SHP77 treated with DMSO at 0.1 percent for 48 hours (cell line): Measurements from ENCODE around the gene ISM1.

Source experiments
- DNase-seq: peaks from one replicate; lab custom pipeline; 2025; lab: John Stamatoyannopoulos, UW

Gene ISM1

DNA sequence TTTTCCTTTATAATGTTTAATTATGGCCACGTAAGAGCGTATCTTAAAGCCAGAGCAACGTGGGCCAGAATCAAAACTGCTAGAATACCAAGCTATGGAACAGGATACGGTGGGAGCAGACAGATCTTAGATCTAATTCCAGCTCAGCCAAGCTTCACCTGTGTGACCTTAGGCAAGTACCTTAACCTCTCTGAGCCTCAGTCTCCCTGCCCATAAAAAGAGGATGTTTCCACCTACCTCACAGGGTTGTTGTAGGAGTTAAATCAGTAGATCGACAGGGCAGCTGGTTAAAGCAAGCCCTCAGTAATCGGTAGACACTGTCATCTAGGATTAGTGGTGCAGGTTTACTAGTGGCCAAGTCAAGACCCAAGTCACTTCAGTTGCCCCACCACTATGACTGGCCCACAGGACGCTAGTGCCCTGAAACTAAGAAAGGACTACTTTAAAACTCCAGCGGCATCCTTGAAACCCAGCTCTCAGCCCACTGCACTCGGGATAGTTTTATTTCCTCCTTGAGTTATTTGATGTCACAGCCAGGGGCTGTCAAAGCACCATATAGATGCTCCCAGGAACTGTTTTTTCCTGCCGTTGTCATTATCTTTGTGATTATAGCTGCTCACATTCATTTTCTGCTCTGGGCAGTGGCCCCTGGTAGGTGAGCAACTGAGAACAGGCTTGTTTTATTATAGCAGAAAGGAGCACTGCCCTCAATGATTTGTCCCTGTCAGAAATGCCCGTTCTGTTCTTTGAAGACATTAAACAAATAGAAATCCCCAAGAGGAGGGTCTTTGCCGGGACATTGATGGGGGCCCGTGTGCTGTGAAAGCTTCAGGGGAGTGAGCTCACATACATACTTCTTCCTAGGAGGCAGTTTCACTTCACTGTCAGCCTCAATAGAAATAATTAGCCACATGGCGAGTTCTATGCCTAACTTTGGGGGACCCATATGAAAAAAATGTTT is 63.1 kb downstream of the ISM1 start:
- no peak for DNase-seq

GRCh38 chr20:13284830-13285229 is 63.8 kb downstream of the ISM1 start:
- DNase-seq, result no peak

DNA sequence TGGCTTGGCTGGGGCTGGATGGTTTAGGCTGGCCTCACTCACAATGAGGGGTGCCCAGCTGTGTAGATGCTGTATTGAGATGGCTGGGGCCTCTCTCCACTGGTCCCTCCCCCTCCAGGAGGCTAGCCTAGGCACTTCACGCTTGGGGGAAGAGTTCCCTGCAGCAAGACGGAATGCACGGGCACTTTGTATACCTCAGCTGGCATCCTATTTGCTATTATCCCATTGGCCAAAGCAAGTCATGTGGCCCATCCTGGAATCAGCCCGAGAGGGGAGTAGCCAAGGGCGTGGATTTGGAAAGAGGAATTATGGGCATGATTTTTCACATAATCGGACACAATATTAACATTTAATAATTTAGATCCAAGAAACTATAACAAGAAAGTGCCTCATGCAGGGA is 64.3 kb downstream of the ISM1 start:
- no peak for DNase-seq

- no peak for DNase-seq
Measured at GRCh38 chr20:13286052-13286451, 65.0 kb downstream of the ISM1 start.

DNA sequence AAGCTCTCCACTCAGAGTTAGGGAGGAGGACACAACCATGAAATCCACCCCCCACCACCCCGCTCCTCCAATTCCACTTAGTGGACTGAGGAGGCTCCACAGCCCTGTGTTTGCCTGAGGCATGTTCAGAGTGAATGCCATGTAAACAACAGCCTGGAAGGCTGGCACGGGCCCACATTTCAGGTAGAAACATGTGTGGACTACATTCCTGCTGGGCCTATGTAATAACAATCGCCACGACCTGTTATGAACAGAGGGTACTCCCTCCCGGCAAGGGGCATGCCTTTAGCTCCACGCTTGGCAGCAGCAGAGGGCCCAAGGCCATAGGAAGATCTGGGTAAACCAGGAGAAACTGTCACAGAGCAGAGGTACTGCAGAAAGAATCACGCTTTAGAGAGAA is 65.5 kb downstream of the ISM1 start:
- no peak for DNase-seq

- DNase-seq, result no peak
Measured at GRCh38 chr20:13288357-13288756, 67.3 kb downstream of the ISM1 start.

- DNase-seq, result no peak
Measured at GRCh38 chr20:13289031-13289430, 68.0 kb downstream of the ISM1 start.

DNA sequence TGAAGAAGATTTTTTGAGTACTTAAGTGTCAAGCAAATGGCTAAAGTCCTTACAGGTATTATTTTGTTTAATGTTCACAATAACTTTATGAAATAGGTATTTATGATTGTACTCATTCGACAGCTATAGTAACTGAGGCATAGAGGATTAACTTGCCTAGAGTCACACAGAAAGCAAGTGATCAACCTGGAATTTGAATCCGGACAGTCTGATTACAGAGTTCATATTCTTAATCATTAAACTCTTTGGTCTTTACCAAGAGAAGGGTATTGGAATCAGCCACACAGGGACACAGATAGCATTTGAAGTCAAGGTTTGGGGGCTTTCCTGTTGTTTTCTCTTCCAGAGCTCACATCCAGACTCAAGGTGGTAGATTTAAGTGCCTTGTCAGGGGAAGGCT is 69.7 kb downstream of the ISM1 start:
- DNase-seq, result no peak

DNA sequence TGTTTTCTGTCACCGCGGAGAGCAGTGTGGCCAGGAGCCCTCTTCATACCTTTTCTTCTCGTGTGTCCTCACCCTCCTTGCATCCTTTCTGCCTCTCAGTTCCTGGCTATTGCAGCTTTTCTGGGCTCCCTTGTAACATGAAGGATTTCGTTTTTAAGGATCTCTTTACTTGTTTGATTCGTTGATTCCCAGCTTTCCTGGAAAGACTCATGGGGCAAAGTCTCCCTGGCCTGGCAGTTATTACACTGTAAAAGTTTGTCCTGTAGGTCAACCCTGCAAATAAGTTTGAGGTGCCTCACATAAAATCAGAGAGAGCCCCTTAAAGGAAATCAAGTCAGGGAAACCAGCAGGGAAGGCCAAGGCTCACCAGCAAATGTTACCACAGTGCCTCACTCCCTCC is 70.1 kb downstream of the ISM1 start:
- no peak for DNase-seq

DNA sequence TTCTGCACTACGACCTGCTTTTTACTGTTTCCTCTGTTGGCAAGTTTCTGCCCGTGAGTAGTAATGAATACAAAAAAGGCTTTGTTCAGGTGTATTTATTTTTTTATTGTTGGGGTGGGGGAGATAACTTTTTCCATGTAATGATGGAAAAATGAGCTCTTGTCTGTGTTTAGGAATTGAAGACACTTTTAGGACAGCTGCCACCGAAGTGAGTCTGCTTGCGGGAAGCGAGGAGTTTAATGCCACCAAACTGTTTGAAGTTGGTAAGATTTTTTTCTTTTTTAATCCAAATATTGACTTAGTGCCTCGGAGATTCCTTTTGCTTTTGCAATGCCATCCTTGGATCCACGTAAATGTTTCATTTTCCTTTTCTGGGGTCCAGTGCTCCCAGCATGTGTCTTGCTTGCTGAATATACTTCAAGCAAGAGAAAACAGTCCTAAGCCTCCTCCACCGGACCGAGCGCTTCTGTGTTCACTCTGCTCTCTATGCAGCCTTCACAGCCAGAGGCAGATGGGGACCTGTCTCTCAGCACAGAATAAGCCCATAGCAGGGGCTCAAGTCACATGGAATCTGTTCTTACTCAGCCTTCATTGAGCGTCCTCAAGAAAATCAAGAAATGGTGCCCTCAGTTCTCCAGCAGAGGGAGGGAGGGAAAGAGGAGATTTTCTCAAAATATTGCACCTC is 71.3 kb downstream of the ISM1 start:
- DNase-seq, result no peak

DNA sequence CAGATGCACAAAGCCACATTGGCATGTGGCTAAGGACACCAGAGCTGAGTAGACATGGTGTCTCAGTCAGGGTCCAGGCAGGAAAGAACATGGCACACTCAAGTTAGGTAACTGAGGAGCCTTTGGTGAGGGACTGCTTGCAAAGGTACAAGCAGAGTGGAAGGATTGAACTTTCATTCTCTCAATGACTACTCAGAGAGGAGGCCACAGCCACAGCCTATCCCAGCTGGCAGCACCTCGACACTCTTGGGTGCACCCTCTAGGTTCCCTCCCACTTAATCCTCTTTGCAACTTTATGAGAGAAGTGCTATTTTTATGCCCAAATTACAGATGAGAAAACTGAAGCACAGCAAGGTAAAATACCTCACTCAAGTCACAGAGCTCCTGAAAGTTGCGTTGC is 73.4 kb downstream of the ISM1 start:
- no peak for DNase-seq

DNA sequence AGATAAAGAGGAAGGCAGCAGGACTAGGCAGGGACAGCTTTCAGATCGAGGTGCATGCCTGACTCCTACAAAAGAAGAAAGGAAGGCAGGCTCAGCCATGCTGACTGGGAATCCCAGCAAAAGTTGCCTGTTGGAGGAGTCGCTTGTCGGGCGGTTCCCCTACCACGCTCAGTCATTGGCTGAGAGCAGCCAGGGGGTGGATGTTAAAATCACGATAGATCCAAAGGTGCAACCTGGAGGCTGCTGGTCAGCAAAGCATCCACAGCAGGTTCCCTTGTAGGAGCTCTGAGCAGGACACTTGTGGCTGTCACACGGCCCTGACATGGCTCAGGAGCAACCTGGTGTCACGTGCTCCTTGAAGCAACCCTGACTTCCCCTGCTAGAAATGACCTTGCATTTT is 74.6 kb downstream of the ISM1 start:
- no peak for DNase-seq

GRCh38 chr20:13296070-13296469 is 75.0 kb downstream of the ISM1 start:
- no peak for DNase-seq

GRCh38 chr20:13297147-13297899 is 76.2 kb downstream of the ISM1 start:
- DNase-seq, result no peak

DNA sequence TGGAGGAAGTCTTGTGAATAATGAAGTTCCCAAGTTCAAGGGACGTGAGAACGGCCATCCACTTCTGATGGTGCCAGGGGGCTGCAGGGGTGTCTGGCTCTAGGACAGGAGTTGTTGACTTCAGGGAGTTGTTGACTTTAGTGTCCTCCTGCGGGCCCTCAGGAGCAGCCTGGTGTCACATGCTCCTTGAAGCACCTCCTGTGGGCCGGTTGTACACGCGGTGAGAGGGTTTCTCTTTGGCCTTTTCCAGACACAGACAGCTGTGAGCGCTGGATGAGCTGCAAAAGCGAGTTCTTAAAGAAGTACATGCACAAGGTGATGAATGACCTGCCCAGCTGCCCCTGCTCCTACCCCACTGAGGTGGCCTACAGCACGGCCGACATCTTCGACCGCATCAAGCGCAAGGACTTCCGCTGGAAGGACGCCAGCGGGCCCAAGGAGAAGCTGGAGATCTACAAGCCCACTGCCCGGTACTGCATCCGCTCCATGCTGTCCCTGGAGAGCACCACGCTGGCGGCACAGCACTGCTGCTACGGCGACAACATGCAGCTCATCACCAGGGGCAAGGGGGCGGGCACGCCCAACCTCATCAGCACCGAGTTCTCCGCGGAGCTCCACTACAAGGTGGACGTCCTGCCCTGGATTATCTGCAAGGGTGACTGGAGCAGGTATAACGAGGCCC is 77.8 kb downstream of the ISM1 start:
- no peak for DNase-seq

DNA sequence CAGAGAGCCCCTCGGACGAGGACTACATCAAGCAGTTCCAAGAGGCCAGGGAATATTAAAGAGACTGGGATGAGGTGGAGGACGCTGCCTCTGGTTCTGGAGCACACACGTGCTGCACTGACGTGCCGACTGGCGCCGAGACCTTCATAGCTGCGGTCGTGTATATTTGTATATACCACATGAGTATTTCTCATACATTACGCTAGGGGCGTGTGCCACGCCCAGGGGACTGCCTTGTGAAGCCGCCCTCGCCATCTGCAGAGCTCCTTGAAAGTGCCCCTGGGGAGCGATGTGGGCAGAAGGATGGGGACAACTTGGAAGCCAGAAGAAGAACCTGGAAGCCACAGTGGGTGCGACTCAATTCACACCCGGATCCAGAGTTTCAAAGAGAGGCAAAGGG is 78.3 kb downstream of the ISM1 start:
- DNase-seq, result no peak

- no peak for DNase-seq
Measured at GRCh38 chr20:13301596-13301995, 80.5 kb downstream of the ISM1 start.

DNA sequence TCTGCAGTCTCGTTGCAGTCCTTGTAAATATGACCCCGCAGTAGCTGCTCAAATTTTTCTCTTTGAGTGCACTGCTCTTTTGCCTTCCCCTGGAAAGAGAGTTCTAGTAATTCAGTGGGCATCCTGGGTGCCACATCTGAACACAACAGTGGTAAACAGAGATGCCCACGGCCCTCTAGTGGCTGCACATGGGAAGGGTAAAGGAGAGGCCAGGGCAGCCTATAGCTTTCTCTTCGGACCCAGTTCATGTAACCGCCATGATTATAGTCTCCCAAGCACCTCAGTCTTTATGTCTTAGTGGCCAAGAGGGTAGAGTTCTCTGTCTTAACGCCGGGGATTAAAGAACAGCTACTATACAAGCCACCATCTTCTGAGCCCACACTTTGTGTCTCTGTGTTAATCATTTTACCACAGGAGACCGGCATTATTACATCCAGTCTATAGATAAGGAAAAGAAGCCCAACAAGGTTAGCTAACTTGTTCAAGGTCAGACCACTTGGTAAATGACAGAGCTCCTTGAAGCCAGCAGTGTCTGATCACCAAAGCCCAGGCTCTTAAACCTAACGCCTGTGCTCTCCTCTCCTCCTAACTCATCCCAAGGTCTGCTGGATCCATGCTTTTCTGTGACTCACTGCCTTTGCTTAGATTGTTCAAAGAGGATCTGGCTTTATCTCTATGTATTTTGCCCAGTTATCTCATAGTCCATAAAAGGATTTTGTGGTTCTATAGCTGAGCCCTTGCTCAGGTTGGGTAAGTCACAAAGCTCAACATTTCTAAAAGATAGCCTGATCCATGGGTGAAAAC is 81.8 kb downstream of the ISM1 start:
- DNase-seq, result no peak

DNA sequence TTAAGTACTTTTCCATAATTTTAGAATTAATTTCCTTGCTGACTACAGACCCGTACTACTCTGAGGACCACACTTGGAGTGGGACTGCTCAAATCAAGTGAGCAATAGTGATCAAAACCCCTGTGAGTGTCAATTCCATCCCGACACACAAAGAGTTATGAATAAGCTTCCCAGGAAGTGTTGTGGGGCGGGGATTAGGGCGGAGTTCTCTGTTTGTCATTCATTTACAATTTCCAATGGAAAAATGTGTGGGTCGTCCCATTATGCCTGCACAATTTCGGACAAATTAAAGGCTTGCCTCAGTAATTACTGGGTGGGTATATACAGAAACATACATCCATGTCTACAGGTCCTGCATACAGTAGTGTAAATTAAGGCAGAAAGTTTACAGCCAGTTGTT is 84.2 kb downstream of the ISM1 start:
- DNase-seq, result no peak

DNA sequence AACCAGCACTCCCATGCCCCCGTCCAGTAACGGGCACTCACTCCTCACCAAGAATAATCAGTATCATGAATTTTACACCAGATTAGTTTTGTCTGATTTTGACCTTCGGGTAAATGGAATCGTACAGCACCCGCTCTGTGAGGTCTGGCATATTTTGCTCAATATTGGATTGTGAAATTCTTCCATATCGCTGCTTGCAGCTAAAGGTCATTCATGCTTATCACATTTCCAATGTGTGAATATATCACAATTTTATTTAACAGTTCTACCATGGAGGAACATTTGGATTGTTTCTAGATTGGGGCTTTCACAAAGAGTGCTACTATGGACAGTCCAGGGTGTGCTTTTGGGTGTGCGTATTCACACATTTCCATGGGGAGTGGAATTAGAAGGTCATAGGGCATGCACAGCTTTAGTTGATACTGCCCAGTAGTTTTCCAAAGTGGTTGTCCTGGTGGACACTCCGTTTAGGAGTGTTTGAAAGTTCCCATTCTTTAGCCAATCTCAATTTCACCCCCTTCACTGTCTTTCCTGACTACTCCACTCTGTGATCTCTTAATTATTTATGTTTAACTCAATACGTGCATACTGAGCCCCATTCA is 86.6 kb downstream of the ISM1 start:
- no peak for DNase-seq

GRCh38 chr20:13312300-13312699 is 91.2 kb downstream of the ISM1 start:
- no peak for DNase-seq
